Lung (tissue), 12 donors: ENCODE measurements around the gene ADK. TPM values are rescaled to one million over a fixed set of nuclear protein-coding genes. Genes with fewer than 3 reads are reported as not detected.

Experiments
- ATAC-seq: fragments of 200-7000 bp; cut with Tn5 transposase; one replicate; pipeline ENCODE4 v1.9.1; 2020; ENCODE audit warnings: moderate number of reproducible peaks; ENCODE audit not compliant: insufficient read depth, low FRiP score
- DNase-seq, 3 donors: peaks; one replicate each; pipeline ENCODE4 v3.0.0-alpha.2; 2013 to 2017
- H3K27ac ChIP-seq, 2 donors: one replicate each; pipeline ENCODE4 v1.5.1; 2013; ENCODE audit warnings: mild to moderate bottlenecking in 2 of 2, moderate library complexity in 2 of 2, control low read depth in 1 of 2, inconsistent platforms in 1 of 2, low read depth in 1 of 2, low read length in 1 of 2
- H3K27me3 ChIP-seq, 3 donors: one replicate each; pipeline ENCODE4 v1.5.1; 2013; ENCODE audit warnings: low read length in 2 of 3; ENCODE audit not compliant: control insufficient read depth in 3 of 3, insufficient read depth in 3 of 3
- H3K36me3 ChIP-seq, 4 donors: one replicate each; pipeline ENCODE4 v1.5.1; 2013; ENCODE audit warnings: low read length in 4 of 4, mild to moderate bottlenecking in 1 of 4, moderate library complexity in 1 of 4; ENCODE audit not compliant: control insufficient read depth in 4 of 4, insufficient read depth in 4 of 4
- H3K4me1 ChIP-seq, 5 donors: one replicate each; pipeline ENCODE4 v1.5.1; 2013; ENCODE audit warnings: low read length in 5 of 5, mild to moderate bottlenecking in 2 of 5, moderate library complexity in 1 of 5; ENCODE audit not compliant: control insufficient read depth in 5 of 5, insufficient read depth in 5 of 5
- H3K4me3 ChIP-seq: one replicate; pipeline ENCODE4 v1.5.1; 2013; ENCODE audit warnings: mild to moderate bottlenecking, control low read depth, moderate library complexity
- H3K9ac ChIP-seq, 2 donors: one replicate each; pipeline ENCODE4 v1.5.1; 2013; ENCODE audit warnings: low read length in 2 of 2, control low read depth in 1 of 2; ENCODE audit not compliant: insufficient read depth in 1 of 2
- H3K9me3 ChIP-seq, 4 donors: one replicate each; pipeline ENCODE4 v1.5.1; 2013; ENCODE audit warnings: low read length in 3 of 4, mild to moderate bottlenecking in 1 of 4, moderate library complexity in 1 of 4; ENCODE audit not compliant: control insufficient read depth in 4 of 4, insufficient read depth in 3 of 4
- CTCF ChIP-seq: IDR thresholded peaks from 2 replicates; pipeline ENCODE4 v1.5.1; 2012; ENCODE audit warnings: mild to moderate bottlenecking; ENCODE audit errors: control extremely low read depth, extremely low read depth
- WGBS, 2 donors: extraction: QIAGEN DNeasy Blood & Tissue Kit; methylation state at CpG; one replicate each; pipeline ENCODE4 v1.1.7; 2013; 5-methylcytosine and 5-hydroxymethylcytosine counted together
- polyA plus RNA-seq, 2 donors: library from polyadenylated mRNA; stranded (reverse); fragments of 200-250 nt; gene quantifications; one replicate each; pipeline ENCODE4 v1.2.1, GENCODE V29; 2013
- total RNA-seq, 2 donors: library from RNA; depleted of rRNA in 1 of 2; stranded (reverse); fragments of >200 nt in 1 of 2; gene quantifications; one replicate each; pipeline ENCODE4 v1.2.1, GENCODE V29; 2014 to 2021
- donor health status: control.
- donor health status: control.
- donor health status: Bipolar disorder and iron deficiency.
- donor health status: healthy.
- donor health status: DM: yes; HTN: yes; CAD: no.

Gene ADK
- total and polyA plus RNA-seq, 4 donors: 31.6 to 82.3 (median 42.9) TPM

GRCh38 chr10:74745449-74745848, 594.4 kb downstream of the ADK start:
- H3K27ac ChIP-seq: no peak overlapping the region
- no peak overlapping the region for H3K4me3 ChIP-seq
- no peak for TF ChIP-seq CTCF
- 72 to 81% methylated on average over 4 of the region's 4 CpGs for WGBS, 2 donors
- no peaks in the 10 kb centered on the region for H3K36me3 ChIP-seq
- no peaks in the 10 kb centered on the region for H3K9me3 ChIP-seq
- no peak for ATAC-seq
- no peak overlapping the region for H3K9ac ChIP-seq
- no peak for DNase-seq
- H3K4me1 ChIP-seq: no peaks in the 10 kb centered on the region
- no peaks in the 10 kb centered on the region for H3K27me3 ChIP-seq

DNA sequence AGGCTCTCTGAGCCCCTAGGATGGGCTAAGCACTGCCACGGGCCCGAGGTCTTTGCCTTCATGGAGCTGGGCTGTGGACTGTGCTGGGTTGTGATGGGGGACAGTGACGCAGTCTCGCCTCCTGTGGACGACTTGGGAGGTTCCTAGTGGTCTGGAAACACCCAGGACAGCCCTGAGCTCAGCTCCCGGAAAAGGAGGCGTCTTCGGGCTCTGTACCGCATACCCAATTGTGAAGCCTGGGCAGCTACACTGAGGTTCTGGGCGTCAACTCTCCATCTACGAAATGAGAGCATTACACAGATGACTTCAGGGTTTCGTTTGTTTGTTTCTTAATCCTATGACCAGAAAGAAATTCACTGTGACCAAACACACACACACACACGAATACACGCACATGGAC, 595.8 kb downstream of the ADK start:
- TF ChIP-seq CTCF: no peak
- Histone ChIP-seq H3K36me3 (no peaks in the 10 kb centered on the region), H3K4me3 (no peak overlapping the region), H3K27ac (no peak overlapping the region), H3K9ac (no peak overlapping the region), H3K27me3 (no peaks in the 10 kb centered on the region), H3K9me3 (no peaks in the 10 kb centered on the region), H3K4me1 (no peaks in the 10 kb centered on the region)
- 94% methylated on average over 14 of the region's 14 CpGs for WGBS, 2 donors
- no peak for DNase-seq
- ATAC-seq: no peak

GRCh38 chr10:74748468-74749031, 597.5 kb downstream of the ADK start:
- no peaks in the 10 kb centered on the region for H3K27me3 ChIP-seq
- ATAC-seq (no peak), DNase-seq (no peak)
- H3K4me1 ChIP-seq: no peaks in the 10 kb centered on the region
- no peak for TF ChIP-seq CTCF
- H3K4me3 ChIP-seq: no peak overlapping the region
- no peaks in the 10 kb centered on the region for H3K9me3 ChIP-seq
- H3K36me3 ChIP-seq: no peaks in the 10 kb centered on the region
- no peak overlapping the region for H3K9ac ChIP-seq
- 41 to 63% methylated on average over 9 of the region's 9 CpGs for WGBS, 2 donors
- no peak overlapping the region for H3K27ac ChIP-seq

- no peak for TF ChIP-seq CTCF
- Histone ChIP-seq H3K4me1 (no peaks in the 10 kb centered on the region), H3K27me3 (no peaks in the 10 kb centered on the region), H3K36me3 (no peaks in the 10 kb centered on the region), H3K27ac (no peak overlapping the region), H3K9ac (no peak overlapping the region), H3K9me3 (no peaks in the 10 kb centered on the region), H3K4me3 (no peak overlapping the region)
- 83 to 90% methylated on average over 6 of the region's 6 CpGs for WGBS, 2 donors
- DNase-seq (no peak), ATAC-seq (no peak)
These were observed 599.8 kb downstream of the ADK start for GRCh38 chr10:74750848-74751274.
